HG02610 (cell line): ENCODE measurements around the gene BSN.

Source experiments
- ATAC-seq: cut with Tn5 transposase; IDR thresholded peaks from one replicate; pipeline ENCODE4 v1.9.1; 2021; ENCODE audit warnings: mild to moderate bottlenecking, moderate library complexity; ENCODE audit not compliant: unreplicated experiment

Gene BSN

DNA sequence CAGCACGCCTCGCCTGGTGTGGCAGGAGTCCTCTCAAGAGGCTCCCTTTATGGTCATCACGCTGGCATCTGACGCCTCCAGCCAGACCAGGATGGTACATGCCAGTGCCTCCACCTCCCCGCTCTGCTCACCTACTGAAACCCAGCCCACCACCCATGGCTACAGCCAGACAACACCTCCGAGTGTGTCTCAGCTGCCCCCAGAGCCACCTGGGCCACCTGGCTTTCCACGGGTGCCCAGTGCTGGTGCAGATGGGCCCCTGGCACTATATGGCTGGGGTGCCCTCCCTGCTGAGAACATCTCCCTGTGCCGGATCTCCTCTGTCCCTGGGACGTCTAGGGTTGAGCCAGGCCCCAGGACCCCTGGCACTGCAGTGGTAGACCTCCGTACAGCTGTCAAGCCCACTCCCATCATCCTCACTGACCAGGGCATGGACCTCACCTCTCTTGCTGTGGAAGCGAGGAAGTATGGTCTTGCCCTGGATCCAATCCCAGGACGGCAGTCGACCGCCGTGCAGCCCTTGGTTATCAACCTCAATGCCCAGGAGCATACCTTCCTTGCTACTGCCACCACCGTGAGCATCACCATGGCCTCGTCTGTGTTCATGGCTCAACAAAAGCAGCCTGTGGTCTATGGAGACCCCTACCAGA, 100.0 kb downstream of the BSN start:
- ATAC-seq: no peak

DNA sequence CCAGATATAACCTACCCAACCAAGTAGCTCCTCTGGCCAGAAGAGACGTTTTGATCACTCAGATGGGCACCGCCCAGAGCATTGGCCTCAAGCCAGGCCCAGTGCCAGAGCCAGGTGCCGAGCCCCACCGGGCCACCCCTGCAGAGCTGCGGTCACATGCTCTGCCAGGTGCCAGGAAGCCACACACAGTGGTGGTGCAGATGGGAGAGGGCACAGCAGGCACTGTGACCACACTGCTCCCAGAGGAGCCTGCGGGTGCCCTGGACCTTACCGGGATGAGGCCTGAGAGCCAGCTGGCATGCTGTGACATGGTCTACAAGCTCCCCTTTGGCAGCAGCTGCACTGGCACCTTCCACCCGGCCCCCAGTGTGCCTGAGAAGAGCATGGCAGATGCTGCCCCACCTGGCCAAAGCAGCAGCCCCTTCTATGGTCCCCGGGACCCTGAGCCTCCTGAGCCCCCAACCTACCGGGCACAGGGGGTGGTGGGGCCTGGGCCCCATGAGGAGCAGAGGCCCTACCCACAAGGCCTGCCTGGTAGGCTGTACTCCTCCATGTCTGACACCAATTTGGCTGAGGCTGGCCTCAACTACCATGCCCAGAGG, 100.8 kb downstream of the BSN start:
- ATAC-seq: no peak

DNA sequence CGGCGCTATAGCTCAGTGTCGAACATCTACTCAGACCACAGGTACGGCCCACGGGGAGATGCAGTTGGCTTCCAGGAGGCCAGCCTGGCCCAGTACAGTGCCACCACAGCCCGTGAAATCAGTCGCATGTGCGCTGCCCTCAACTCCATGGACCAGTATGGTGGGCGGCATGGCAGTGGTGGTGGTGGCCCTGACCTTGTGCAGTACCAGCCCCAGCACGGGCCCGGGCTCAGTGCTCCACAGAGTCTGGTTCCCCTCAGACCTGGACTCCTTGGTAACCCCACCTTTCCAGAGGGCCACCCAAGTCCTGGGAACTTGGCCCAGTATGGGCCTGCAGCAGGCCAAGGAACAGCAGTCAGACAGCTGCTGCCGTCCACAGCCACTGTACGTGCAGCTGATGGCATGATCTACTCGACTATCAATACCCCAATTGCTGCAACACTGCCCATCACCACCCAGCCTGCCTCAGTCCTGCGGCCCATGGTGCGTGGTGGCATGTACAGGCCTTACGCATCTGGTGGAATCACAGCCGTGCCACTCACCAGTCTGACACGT, 101.5 kb downstream of the BSN start:
- no peak for ATAC-seq

DNA sequence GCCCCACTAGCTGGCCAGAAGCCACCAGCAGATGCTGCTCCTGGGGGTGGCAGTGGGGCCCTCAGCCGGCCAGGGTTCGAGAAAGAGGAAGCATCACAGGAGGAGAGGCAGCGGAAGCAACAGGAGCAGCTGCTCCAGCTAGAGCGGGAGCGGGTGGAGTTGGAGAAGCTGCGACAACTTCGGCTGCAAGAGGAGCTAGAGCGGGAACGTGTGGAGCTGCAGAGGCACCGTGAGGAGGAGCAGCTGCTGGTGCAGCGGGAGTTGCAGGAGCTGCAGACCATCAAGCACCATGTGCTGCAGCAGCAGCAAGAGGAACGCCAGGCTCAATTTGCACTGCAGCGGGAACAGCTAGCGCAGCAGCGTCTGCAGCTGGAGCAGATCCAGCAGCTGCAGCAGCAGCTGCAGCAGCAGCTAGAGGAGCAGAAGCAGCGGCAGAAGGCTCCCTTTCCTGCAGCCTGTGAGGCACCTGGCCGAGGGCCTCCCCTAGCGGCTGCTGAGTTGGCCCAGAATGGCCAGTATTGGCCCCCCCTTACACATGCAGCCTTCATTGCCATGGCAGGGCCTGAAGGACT, 102.3 kb downstream of the BSN start:
- ATAC-seq: no peak

DNA sequence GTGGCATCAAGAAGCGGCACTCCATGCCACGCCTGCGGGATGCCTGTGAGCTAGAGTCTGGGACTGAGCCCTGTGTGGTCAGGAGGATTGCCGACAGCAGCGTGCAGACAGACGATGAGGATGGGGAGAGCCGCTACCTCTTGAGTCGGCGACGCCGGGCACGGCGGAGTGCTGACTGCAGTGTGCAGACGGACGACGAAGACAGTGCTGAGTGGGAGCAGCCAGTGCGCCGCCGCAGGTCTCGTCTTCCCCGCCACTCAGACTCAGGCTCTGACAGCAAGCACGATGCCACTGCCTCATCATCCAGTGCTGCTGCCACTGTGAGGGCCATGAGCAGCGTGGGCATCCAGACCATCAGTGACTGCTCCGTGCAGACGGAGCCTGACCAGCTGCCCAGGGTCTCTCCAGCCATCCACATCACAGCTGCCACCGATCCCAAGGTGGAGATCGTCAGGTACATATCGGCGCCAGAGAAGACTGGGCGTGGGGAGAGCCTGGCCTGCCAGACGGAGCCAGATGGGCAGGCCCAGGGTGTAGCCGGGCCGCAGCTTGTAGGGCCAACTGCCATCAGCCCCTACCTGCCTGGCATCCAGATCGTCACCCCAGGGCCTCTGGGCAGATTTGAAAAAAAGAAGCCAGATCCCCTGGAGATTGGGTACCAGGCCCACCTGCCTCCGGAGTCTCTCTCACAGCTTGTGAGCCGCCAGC, 103.1 kb downstream of the BSN start:
- no peak for ATAC-seq

DNA sequence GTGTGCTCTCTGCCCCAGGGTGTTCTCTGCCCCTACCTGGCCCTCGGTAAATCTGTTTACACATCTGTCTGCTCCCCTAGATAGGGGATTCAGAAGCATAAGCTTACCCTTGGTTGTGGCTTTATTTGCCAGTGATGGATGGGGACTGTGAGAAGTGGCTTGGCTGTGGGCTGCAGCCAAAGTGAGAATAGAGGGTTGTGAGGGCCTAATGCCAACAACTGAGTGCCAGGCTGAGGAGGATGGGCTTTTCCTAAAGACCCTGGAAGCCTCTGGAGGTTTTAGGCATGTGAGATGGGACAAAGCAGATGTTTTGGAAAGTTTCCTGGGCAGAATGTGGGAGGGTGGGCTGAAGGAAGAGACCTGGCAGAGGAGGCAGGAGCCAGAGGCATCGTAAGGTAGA, 104.4 kb downstream of the BSN start:
- ATAC-seq: no peak

DNA sequence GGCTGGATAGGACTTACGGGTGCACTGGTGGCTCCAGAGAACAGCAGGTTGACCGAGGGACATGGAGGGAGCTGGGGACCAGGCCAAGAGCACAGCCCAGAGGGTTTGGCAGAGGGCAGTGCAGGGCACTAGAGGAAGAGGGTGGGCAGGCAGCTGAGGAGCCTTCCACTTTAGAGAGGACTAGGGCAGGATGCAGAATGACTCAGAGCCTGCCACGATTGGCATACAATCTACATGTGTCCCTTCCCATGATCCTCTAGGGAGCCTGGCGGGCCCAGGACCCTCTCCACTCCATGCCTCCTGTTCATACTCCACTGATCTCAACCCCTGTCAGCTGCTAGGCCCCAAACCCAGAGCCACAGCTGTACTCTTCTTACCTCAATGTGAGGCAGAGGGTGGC, 105.5 kb downstream of the BSN start:
- no peak for ATAC-seq

DNA sequence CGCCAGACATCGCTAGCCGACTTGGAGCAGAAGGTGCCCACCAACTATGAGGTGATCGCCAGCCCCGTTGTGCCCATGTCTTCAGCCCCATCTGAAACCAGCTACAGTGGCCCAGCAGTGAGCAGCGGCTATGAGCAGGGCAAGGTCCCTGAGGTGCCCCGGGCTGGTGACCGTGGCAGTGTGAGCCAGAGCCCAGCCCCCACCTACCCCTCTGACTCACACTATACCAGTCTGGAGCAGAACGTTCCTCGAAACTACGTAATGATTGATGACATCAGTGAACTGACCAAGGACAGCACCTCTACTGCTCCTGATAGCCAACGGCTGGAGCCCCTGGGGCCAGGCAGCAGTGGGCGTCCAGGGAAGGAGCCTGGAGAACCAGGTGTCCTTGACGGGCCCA, 107.0 kb downstream of the BSN start:
- no peak for ATAC-seq

DNA sequence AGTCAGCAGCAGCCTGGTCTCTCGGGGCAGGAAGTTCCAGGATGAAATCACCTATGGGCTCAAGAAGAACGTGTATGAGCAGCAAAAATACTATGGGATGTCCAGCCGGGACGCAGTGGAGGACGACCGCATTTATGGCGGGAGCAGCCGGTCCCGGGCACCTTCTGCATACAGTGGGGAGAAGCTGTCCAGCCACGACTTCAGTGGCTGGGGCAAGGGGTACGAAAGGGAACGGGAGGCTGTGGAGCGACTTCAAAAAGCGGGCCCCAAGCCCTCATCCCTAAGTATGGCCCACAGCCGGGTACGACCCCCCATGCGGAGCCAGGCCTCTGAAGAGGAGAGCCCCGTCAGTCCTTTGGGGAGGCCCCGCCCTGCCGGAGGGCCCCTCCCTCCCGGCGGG, 107.7 kb downstream of the BSN start:
- no peak for ATAC-seq

DNA sequence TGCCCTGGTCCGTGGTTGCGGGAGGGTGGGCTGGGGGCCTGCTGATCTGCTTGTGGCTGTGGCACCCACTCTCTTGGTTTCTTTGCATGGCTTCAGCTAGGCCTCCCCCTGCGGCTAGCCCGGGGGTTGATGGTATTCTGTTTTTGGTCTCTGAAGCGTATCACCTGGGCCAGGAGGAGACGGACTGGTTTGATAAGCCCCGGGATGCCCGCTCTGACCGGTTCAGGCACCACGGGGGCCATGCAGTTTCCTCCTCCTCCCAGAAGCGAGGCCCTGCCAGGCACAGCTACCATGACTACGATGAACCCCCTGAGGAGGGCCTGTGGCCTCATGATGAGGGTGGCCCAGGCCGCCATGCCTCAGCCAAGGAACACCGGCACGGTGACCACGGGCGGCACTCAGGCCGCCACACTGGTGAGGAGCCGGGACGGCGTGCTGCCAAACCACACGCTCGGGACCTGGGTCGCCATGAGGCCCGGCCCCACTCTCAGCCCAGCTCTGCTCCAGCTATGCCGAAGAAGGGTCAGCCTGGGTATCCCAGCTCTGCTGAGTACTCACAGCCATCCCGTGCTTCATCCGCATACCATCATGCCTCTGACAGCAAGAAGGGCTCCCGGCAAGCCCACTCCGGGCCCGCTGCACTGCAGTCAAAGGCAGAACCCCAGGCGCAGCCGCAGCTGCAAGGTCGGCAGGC, 108.6 kb downstream of the BSN start:
- no peak for ATAC-seq

DNA sequence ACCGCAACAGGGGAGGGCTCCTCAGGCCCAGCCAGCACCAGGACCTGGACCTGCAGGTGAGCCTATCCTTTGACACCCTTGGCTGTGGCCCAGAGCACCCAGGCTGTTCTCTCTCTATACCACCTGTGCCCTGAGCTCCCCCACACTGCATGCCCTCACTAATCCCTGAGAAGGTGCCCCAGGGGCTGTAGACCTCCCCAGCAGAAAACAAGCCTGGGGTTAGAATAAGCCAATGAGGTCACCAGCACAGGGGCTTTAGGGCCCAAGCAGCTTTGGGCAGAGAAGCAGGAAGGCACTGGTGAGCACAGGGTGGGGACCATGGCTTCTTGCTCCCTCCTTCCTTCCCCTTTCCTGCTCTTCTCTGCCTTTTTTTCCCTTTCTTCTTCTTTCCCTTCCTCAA, 109.6 kb downstream of the BSN start:
- ATAC-seq: no peak

DNA sequence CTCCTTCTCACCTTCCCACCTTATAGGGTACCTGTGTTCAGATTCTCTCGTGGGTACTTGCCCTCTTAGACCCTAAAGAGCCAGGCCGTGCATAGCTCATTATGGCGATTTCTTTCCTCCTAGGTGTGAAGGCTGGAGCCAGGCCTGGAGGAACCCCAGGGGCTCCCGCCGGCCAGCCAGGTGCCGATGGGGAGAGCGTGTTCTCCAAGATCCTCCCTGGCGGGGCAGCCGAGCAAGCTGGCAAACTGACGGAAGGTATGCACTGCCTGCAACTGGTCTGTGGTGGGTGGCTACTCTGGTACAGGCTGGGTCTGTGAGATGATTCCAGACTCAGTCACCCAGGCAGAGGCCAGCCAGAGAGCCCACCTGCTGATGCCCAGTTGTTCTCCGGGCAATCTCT, 110.0 kb downstream of the BSN start:
- no peak for ATAC-seq

DNA sequence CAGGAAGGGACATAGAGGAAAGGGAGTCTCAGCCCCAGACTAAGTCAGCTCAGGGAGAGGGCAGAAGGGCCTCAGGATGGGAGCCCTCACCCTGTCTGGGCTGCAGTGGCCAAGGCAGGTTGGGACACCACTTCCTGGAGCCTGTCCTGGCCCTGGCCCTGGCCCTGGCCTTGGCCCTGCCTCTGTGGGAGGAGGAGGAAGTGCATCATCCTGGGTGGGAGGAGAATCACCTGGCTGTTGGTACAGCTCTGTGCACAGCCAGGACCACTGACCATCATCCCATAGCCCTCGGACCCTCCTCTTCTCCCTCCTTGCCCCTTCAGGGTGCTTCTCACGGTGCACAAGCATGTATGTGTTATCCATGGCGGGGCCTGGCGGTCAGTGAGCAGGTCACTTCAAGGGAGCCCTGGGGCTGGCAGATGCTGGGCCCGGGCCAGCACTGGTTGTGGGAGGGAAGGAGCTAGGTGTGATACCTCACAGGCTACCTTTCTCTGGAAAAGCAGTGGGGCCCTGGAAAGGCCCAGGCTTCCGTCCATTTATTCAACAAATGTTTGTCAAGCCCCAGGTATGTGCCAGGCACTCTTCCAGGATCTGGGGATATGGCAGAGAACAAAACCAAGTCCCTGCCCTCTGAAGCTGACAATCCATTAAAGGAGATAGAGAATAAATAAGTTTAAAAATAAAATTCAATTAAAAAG, 111.7 kb downstream of the BSN start:
- ATAC-seq: no peak

DNA sequence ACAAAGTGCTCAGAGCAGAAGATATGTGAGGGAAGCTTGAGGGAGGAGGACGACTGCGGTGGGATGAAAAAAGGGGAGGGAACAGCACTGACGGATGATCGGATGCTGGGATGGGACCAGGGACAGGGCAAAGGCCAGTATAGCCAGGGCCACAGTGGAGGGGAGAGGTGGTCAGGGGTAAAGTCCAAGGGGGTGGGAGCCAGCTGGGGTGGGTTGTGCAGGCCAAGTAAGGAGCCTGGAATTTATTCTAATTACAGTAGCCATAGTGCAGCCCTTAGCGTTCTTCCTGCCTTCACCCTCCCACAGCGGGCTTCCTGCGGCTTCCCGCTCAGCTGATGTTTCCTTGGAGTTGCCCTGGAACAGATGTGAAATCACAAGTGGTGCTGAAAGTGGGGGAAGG, 112.3 kb downstream of the BSN start:
- ATAC-seq: no peak

DNA sequence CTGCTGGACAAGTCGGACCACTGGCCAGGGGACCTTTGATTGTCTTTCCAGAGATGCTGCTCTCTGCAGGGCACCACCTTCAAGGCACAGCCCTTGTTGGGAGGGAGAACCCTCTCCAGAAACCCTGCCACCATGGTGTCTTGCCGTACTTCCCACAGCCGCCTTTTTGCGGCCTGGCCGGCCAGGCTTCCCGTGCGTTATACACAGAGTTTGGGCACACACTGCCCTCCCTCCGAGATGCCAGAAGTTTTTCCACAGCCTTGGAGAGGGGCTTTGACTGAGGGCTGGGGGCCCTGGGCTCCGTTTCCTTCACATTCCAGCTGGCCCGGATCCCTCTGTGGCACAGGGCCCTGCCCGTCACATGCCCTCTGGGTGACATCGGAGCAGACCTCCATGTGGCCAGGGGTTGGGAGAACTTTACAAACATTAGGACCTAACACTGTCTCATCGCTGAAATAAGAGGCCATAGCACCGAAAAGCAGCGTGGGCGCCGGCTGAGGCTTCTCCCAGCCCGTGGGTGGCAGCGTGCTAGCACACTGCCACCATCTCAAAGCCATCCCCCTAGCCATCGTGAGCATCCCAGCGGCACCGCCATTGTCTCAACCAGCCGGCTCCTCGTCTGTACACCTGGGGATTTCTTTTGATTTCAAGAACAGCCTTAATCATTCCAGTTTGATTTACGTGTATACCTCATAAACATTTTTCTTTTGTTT, 113.6 kb downstream of the BSN start:
- ATAC-seq: no peak

DNA sequence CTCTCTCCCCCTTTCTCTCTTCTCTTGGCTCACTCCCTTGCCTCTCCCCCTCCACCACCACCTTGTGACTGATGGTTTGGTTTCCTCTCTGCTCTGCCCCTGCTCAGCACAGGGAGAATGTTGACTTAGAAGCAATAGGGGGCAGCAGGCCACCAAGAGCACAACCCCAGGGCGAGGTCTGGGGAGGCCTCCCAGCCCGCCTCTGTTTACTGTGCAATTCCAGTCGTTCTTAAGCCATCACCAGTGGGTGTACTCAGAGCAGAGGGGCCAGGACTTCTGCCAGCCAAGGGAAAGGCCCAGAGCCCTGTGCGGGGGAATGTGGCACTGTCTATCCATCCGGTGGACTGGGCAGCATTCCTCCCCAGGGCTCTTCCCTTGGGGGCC, 114.1 kb downstream of the BSN start:
- ATAC-seq: no peak

DNA sequence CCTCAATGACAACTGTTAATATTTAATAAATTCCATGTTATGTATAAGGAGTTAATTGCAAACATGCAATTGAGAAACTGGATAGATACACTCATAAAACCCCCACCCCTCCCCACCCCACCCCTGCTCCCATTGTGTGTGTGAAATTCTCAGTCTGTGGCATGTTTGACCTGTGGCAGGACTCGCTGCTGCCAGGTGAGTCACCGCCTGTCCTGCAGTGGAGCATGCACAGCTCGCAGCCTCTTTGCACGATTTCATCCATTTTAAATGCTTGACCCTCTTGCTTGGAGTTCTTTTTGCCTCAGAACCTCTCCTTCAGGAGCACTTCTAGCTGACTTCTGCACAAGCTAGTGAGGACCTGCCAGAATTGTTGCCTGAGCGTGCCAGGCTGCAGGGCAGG, 114.6 kb downstream of the BSN start:
- no peak for ATAC-seq

DNA sequence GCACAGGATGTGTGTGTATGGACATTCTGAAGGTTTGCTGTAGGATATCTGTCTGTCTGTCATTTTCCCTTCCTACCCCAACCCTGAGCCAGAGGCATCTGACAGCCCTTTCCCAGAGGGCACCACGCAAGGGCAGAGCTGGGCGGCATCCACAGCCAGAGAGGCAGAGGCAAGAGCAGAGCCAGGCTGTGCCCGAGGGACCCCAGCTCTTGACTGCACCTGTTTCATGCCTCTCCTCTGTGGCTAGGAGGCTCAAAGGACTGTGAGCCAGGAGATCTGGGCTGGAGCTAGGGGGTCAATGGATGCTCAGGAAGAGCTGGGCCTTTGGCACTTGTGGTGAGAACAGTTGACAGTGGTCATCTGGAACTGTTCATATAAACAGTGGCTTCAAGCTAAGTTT, 115.1 kb downstream of the BSN start:
- no peak for ATAC-seq

DNA sequence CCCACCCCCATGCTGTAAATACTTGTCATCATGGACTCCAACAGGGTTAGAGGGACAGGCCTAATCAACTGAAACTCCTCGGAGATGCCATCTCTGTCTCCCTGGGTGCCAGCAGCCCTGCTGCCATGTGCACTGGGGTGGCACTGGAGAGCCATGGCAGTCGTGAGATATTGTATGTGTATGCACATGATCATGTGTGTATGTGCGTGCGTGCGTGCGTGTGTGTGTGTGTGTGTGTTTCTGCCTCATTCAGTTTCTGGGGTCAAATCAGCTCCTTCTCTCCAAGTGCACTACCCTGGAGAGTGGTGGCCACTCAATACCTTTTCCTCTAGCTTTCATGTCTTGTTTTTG, 116.6 kb downstream of the BSN start:
- no peak for ATAC-seq
